DMS53 (cell line): ENCODE data around the gene FAHD2A.
"Not testable (repeated sequence)": the region's sequence is repeated elsewhere in the genome, so short reads cannot be mapped to it uniquely, and the experiment has no call there.

Source experiments
- DNase-seq: peaks from one replicate; lab custom pipeline; 2025; lab: John Stamatoyannopoulos, UW

The FAHD2A gene

DNA sequence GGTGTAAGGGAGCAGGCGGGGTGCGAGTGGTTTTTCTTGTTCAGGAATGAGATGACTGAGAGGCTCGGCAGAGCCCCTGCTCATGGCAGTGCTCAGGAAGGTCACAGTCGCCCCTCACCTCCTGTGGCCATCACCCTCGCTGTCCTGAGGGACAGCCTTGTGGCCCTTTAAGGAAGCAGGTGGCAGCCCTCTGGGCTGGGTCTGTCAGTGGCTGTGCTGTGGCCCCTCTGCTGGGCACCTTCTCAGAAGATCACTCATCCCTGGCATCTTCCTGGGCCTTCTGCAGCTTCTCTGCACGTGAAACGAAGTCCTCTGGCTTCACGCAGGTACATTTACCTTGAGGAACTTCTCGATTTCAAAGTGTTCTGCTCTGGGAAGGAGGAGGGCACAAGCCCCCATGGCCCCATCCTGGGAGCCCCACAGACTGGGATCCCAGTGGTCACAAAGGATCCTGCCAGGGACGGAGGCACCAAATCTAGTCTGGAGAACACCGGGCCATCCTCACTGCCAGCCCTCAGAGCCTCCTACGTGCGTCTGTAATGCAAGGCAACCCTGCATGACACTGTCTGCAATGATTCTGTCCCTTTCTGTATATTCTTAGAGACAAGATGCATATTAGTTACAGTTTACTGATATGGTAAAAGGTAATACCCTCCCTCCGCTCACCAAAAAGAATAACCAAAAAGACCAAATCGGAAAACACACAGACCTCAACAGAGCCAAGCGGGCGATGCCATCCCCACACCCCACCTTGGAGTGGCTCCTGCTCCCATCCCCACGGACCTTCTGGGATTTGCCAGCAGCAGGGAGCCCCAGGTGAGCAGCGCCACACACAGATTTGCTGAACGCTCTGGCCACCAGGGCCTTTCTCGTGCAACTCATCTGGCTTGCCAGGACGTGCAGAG lies 25.9 kb upstream of the FAHD2A start:
- no peak for DNase-seq

DNA sequence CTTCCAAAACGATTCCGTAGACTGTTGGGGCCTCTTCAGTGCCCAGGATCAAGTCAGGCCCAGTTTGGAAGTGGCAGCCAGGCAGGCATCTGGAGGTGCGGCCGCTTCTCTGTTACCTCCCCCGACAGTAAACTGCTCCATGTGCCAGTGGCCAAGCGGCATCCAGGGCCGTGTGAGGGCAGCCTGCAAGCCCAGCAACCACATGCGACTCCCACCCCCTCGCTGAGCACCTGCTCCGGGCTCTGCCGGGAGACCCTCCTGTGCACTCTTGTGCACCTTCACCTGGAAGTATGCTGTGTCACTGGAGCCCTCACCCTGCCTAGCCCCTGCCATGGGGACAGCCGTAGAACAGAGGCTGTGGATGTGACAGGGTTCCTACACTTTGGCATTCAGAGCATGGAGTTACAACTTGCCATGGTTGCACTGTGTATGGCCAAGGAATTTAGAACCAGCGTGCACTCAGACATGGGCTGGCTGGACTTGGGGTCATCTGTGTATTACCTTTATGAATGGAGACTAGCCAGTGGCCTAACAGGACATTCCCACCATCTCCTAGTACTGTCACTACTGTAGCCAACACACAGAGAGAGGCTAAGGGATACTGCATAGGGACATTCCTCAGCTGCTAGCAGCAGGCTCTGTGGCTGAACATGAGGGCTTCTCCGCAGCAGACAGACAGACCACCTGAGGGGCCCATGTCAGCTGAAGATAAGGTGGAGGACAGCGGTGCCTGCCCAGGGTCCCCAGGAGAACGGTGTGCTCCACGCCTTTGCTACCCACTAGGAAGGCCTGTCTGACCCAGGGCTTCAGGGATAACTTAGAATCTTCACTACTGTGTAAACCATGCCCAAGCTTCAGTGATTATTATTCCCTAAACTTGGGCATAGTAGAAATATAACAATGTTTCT lies 25.0 kb upstream of the FAHD2A start:
- DNase-seq = no peak

DNA sequence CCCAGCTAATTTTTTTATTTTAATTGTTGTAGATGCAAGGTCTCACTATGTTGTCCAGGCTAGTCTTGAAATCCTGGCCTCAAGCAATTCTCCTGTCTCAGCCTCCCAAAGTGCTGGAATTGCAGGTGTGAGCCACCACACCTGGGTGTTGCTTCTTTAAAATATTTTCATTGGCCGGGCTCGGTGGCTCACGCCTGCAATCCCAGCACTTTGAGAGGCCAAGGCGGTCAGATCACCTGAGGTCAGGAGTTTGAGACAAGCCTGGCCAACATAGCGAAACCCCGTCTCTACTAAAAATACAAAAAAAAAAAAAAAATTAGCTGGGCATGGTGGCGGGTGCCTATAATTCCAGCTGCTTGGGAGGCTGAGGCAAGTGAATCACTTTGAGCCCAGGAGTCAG lies 24.2 kb upstream of the FAHD2A start:
- not testable (repeated sequence) for DNase-seq

DNA sequence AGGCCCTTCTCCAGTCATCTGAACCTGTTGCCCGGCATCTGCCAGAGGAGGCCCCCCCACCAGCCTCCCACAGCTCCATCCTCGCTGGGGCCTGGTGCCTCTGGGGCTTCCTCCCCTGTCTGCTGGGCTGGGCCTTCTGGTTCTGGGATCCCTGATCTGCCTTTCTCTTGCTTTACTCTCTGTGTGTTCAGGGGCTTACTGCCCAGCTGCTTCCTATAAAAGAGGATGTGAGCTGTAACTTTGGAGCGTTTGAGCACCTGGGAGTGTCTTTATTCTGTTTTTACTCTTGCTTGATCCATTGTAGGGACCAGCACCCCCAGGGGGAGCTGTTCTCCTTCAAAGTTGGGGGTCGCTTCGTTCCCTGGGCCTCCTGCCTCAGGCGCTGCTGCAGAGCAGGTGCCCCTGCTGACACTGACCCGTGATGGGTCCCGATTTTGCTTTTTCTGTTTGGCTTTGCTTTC lies 23.1 kb upstream of the FAHD2A start:
- no peak for DNase-seq

DNA sequence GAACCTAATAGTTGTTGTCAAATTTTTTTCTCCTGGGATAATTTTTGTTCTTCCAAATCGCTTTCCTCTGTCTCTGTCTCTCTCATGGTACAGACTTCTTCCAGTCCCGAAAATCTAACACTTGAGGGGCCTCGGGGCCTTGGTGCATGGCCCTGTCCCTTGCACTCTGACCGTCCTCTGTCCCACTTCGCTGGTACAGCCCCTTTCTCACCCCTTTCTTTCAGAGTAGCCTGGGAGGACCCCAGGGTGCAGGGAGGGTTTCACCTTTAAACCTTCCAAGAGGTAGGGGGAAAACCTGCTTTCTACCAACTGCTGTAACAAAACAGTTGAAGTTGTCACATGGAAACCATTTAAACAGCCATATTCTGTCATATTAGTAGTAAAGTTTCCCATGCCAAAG lies 22.2 kb upstream of the FAHD2A start:
- no peak for DNase-seq

DNA sequence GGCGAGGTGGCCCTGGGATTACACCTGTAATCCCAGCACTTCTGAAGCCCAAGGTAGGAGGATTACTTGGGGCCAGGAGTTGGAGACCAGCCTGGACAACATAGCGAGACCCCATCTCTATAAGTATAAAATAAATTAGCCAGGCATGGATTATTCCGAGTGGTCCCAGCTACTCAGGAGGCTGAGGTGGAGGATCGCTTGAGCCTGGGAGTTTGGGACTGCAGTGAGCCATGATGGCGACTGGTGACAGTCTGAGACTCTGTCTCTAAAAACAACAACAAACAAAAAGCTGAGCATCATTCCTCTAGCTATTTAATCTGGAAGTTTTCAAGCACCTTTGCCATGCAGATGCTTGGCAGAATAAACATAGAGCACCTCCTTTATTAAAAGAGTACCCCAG lies 21.8 kb upstream of the FAHD2A start:
- DNase-seq = no peak

DNA sequence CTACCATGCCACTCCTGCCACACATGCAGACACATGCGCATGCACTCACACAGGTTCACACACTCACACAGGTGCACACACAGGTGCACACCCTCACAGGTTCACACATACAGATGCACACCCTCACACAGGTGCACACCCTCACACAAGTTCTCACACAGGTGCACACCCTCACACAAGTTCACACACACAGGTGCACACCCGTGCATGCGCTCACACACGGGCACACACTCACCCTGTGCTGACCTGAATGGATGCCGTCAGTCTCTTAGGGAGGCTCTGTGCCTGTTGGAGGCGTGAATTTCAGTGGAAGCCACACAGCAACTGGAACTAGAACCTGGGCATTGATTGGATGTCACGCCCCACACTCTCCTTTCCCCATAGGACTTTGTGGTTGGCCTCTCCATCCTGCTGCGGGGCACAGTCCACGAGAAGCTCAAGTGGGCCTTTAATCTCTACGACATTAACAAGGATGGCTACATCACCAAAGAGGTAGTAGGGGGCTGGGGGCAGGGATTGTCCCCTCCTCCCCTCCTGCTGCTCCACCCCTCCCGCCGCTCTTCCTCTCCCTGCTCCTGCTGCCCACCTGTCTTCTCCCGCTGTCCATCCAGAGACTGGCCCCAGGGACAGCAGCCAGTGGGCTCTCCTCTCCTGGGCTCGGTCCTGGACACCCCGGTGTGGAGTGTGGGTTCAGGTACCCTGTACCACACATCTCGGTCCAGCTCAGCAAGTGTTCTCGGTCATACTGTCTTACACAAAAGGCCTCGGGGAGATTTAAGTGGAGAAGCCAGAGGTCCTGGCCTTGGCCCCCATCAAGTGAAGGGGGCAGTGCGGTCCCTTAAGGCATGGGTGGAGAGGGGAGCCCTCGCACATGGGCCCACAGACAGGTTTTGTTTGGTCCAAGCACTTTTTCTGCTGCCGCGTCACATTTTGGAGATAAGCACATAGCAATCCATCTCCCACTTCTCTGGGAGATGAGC lies 21.0 kb upstream of the FAHD2A start:
- DNase-seq = no peak

DNA sequence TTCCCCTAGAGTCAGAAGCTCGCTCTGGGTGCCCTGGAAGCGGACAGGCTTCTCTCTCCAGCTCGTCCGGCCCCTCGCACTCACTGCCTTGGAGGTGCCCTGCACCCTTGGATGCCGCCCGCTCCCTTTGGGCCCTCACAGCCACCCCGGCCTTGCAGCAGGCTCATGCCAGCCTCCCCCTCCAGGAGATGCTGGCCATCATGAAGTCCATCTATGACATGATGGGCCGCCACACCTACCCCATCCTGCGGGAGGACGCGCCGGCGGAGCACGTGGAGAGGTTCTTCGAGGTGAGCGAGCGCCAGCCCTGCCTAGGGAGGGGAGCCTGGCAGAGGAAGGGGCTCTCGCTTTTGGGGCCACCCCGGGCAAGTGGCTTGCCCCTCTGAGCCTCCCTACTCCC lies 20.3 kb upstream of the FAHD2A start:
- no peak for DNase-seq

DNA sequence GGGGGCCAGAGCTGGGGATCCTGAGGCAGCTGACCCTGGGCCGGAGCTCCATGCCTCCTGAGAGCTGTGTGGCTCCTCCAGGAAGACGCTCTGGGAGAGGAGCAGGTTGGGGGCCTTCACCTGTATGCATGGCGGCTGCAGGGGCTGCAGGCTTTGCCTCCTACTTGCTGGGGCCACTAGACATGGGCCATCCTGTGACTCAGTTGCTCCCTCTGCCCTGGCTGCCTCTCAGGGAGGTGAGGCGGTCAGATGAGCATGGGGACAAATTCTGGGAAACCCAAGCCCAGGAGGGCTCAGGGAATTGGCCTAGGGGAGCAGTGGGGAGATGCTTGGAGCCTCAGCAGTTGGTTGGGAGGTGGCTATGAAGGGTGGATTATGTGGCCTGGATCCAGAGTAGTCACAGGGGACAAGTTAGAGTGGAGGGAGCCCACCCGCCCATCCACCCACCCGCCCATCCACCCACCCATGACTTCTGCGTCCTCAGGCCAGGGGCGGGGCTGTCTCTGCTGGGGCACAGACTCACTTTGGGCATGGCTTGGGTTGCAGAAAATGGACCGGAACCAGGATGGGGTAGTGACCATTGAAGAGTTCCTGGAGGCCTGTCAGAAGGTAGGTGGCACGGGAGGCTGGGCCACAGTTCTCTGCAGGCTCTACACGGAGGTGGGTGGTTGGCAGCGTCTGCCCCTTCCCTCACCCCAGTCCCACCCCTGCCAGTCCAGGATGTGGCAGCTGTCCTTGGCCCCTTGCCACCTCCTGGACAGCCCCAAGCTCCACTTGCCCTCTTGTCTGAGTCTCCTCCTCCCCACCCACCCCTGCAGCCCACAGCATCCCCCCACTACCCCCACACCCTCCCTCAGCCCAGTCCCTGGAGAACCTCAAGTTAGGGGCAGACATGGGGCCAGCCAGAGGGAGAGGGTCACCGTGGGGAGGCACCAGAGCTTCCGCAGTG lies 19.5 kb upstream of the FAHD2A start:
- DNase-seq = no peak

DNA sequence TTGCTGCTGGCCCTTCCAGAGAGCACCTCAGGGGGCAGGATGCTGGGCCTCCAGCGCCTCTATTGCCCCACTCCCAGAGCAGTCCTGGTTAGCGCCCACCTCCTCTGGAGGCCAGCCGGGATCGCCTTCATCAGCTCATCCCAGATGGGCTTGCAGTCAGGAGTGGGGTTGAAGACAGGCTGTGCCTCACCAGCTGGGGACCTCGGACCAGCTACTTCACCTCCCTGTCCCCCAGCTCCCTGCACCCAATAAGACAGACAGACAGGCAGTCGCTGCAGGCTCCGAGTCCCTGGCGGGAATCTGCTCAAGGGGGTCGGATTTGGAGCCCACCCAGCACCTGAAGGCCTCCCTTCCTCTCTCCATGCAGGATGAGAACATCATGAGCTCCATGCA lies 18.9 kb upstream of the FAHD2A start:
- DNase-seq = no peak

DNA sequence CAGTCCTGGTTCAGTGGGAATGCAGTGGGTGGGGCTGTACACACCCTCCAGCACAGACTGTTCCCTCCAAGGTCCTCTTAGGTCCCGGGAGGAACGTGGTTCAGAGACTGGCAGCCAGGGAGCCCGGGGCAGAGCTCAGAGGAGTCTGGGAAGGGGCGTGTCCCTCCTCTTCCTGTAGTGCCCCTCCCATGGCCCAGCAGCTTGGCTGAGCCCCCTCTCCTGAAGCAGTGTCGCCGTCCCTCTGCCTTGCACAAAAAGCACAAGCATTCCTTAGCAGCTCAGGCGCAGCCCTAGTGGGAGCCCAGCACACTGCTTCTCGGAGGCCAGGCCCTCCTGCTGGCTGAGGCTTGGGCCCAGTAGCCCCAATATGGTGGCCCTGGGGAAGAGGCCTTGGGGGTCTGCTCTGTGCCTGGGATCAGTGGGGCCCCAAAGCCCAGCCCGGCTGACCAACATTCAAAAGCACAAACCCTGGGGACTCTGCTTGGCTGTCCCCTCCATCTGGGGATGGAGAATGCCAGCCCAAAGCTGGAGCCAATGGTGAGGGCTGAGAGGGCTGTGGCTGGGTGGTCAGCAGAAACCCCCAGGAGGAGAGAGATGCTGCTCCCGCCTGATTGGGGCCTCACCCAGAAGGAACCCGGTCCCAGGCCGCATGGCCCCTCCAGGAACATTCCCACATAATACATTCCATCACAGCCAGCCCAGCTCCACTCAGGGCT lies 17.5 kb upstream of the FAHD2A start:
- DNase-seq = no peak

DNA sequence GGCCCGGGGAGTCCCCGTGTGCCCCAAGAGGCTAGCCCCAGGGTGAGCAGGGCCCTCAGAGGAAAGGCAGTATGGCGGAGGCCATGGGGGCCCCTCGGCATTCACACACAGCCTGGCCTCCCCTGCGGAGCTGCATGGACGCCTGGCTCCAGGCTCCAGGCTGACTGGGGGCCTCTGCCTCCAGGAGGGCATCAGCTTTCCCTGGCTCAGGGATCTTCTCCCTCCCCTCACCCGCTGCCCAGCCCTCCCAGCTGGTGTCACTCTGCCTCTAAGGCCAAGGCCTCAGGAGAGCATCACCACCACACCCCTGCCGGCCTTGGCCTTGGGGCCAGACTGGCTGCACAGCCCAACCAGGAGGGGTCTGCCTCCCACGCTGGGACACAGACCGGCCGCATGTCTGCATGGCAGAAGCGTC lies 16.9 kb upstream of the FAHD2A start:
- no peak for DNase-seq

DNA sequence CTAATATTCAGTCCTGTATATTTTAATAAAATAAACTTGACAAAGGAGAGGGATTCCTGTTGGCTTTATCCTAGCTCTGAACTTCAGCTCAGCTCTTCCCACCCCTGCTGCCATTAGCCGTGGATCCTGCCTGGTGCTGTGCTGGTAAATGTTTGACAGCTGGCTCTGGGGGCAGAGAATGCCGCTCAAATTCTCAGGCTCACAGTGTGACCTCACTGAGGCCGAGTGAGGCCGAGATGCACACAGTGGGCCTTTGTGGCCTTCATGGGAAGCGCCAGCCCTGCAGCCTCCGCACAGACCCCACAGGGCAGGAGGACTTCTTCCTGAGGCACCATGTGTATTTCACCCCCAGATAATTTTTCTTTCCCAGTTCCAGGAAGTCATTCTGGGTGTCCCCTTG lies 16.5 kb upstream of the FAHD2A start:
- no peak for DNase-seq

DNA sequence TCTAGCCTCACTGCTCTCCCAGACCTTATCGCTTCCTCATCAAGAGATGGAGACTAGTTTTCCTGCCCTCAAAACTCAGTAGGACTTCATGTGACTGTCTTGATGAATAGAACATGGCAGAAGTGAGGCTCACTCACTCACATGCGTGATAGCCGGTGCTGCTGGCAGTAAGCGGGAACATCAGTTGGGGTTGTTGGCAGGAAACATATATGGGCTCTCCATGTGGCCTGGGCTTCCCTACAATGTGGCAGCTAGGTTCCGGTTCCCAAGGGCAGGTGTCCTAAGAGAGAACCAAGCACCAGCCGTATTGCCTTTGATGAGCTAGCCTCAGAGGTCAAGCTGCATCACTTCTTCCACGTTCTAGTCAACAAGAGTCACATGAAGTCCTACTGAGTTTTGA lies 15.2 kb upstream of the FAHD2A start:
- DNase-seq = no peak

DNA sequence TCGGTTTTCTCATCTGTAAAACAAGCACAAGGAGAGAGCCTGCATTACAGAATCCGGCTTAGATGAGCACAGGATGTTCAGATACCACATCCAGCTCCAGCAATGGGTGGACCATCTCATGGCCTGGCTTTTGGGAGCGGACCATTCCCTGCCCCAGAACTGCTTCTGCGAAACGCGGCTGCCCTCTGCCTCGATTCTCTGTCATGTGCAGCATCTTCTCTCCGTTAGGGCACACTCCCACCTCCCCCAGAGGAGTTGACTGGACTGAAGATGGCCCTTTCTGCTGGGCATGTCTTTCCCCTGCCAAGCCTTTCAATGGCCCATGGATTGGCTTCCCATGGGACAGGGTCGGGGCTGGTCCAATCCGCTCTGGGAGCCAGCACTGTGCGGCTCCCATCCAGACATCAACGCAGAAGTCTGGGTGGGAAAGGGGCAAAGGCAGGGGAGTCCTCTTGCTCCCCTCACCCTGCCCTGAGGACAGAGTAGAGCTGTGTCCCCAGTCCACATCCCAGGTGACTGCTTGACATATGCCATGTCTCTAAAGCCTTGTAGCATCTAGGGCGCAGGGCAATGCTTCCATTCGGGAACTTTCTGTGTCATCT lies 14.3 kb upstream of the FAHD2A start:
- DNase-seq = no peak

DNA sequence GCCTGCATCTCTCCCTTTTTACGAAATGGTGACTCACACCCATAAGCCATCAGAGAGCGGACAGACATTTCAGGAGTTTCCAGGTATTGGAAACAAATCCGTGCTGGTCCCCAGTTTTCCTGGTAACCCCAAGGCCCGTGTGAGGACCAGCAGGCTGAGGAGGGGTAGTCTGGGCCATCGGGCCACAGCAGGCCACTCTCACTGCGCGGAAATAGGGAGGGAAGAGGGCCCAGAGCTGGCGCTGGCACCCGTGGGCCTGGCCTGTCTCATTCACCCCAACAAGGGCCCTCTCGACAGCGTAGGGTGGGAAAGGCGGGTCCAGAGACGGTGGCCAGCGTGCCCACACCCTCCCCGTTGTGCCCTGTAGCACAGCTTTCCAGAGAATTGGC lies 13.7 kb upstream of the FAHD2A start:
- DNase-seq = peak; percentile 70

DNA sequence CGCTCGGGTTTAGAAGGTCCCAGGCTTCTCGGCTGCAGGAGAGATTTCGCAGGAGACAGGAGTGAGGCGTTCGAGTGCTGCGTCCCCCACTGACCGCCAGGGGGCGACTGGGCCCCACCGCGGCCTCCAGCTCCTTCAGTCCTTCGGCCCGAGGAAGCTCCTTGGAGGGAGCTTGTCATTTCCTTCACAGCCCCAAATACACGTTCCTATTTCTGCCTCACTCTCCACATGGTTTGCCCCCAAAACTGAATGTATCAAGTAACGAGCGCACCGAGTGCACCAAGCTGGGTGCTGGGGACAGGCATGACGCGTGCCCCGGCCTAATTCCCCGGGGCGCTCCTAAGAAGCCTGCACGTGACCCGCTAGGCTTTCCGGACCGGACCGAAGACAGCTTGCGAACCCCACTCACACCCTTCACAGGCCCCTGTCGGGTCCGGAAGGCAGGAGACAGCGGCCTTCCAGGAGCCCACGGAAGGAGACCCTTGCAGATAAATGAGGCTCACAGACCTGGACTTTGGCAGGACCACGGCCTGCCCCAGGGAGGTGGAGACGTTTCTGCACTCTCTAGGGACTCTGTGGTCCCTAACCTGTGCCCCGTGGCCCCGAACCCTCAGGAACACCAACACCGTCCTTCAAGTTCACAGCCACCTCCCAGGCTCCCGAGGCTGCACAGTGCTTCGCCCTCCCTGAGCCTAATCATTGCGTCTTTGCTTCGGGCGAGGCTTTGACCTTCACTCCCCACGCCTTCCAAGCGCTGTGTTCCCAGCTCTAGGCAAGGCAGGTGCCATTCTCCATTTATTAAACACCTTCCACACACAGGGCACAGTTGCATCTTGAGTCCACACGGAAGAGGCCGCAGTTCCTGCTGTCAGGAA lies 13.0 kb upstream of the FAHD2A start:
- DNase-seq = peak; percentile 87

DNA sequence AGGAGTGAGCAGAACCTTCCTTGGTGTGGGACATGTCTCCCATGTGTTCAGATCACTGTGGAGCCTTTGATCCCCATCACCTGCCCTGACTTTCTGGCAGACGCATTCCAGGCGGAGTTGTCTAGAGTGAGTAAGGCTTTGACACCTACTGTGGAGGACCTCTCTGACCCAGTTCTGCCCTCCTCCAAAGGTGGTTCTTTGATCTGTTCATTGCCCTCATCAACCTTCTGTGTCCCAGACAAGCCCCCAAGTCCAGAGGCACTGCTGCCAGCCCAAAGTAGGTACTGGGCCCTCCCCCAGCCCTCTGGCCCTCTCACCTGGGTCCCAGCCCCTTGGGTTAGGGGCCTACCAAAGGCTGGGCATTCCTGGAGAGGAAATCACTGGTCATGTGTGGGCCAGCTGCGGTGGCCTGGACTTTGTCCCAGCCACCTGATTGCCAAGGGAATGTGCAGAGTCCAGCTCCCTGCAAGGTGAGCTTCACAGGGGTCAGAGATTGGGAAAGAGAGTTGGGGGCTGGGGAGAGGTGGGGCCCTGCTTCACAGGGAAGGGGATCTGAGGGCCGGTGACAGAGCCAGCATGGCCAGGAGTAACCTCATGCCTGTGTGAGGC lies 12.1 kb upstream of the FAHD2A start:
- DNase-seq = peak; percentile 40
